SW 1271 (cell line): ENCODE results near the gene CCNYL1.
"Not testable (repeated sequence)": the region's sequence is repeated elsewhere in the genome, so short reads cannot be mapped to it uniquely, and the experiment has no call there.

Experiments used
- DNase-seq, 2 experiments: peaks; one replicate each; lab custom pipeline; 2025; lab: John Stamatoyannopoulos, UW

CCNYL1 gene

GRCh38 chr2:207734636-207735512, 23.4 kb downstream of the CCNYL1 start:
- DNase-seq: no peak

DNA sequence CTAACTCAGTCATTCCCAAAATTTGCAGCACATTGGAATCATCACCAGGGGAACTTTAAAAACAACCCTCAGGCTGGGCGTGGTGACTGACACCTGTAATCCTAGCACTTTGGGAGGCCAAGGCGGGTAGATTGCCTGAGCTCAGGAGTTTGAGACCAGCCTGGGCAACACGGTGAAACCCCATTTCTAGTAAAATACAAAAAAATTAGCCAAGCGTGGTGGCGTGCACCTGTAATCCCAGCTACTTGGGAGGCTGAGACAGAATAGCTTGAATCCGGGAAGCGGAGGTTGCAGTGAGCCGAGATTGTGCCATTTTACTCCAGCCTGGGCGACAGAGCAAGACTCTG, 24.0 kb downstream of the CCNYL1 start:
- not testable (repeated sequence) for DNase-seq

GRCh38 chr2:207743514-207743913, 32.1 kb downstream of the CCNYL1 start:
- DNase-seq: no peak

GRCh38 chr2:207744050-207744449, 32.6 kb downstream of the CCNYL1 start:
- DNase-seq: no peak

GRCh38 chr2:207744451-207744850, 33.0 kb downstream of the CCNYL1 start:
- no peak for DNase-seq

DNA sequence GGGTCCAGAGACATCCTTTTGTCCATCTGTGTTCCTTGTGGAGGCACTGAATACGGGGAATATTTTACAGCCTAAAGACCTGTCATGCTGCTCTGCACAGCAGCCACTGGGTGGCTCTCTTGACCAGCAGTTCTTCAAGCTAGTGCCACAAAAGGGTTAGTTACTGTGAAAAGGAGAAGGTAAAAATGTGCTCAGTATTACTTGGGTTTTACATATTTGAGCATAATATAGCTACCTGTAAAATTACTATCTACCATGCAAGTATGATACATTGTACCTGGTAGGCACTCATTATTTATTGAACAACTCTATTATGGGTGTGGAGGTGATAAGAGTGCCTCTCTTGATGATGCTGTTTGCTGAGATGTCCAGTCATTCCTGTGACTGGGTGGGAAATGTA, 34.7 kb downstream of the CCNYL1 start:
- peak in 1 of 2 experiments; percentile 49 for DNase-seq

GRCh38 chr2:207747653-207748560, 36.5 kb downstream of the CCNYL1 start:
- no peak for DNase-seq

DNA sequence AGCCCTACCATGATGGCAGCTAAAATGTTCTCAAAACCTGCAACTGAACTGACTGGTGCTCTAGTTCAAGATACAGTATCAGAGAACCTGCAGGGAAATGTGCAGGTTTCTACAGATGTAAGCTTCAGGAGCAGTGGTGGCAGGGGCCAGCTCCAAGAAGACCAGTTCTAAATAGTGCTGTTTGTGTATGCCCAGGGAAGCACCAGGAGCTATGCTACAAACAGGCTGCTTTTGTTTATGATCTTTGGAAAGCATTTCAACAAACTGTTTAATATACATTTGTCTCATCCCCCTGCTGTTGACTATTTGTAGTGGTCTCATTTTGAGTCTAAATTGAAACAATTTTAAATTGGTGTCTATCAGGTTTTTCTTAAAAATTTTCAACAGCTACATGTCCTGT, 37.6 kb downstream of the CCNYL1 start:
- DNase-seq: no peak

DNA sequence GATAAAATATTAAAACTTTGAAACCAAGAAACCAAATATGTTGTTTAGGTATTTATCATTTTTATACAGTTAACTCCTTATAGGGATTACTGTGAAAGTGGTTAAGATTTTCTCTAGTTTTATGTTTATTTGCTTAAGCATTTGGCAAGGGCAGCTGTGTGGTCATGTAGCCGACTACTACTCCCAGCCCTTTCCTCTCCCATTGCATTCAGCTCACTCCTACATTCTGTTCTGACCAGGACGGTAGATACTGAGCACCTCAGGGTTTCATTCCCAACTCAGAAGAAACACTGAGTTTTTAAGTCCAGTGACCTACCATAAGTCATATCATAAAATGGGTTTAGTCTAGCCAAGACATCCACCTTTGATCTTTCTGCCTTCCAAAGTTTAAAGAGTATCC, 38.4 kb downstream of the CCNYL1 start:
- no peak for DNase-seq

- no peak for DNase-seq
These were observed 38.9 kb downstream of the CCNYL1 start for GRCh38 chr2:207750345-207750744.

- no peak for DNase-seq
These were observed 39.4 kb downstream of the CCNYL1 start for GRCh38 chr2:207750876-207751275.

DNA sequence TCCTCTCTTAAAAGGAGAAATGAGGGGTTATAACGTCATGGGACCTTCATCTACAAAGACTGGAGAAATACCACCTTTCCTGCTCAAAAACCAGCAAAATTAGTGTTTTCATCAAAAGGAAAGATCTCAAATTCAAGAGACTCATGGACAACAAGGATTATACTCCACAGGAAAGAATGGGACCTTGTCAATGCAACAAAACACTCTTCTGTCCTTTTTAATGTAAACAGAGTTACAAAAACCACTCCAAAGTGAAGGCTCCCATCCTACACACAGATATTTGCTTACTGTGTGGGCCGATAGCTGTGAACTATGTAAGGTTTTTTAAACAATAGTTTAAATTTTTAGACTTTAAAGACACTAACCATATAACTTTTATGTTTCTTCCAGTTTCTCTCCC, 42.2 kb downstream of the CCNYL1 start:
- DNase-seq: not testable (repeated sequence)

DNA sequence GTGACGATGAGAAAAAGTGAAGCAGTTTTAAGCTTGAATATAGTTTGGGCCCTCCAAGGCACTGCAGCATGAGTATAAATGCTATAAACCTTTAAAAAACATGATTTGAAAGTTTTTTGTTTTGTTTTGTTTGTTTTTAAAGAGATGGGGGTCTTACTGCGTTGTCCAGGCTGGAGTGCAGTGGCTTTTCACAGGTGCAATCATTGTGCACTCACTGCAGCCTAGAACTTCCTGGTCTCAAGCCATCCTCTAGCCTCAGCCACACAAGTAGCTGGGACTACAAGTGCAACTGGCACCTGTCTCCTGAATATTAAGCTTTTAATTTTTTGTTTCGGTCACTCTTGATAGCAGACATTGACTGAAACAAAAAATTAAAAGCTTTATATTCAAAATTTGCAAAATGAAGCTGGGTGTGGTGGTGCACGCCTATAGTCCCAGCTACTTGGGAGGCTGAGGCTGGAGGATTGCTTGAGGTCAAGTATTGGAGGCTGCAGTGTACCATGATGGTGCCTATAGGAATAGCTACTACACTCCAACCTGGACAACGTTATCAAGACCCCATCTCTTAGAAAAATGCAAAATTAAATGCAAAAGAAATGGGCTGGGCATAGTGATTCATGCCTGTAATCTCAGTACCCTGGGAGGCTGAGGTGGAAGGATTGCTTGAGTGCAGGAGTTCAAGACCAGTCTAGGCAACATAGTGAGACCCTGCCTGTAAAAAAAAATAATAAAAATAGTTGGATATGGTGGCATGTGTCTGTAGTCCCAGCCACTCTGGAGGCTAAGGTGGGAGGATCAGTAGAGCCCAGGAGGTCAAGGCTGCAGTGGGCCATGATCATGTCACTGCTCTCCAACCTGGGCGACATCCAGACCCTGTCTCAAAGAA, 43.3 kb downstream of the CCNYL1 start:
- no peak for DNase-seq

DNA sequence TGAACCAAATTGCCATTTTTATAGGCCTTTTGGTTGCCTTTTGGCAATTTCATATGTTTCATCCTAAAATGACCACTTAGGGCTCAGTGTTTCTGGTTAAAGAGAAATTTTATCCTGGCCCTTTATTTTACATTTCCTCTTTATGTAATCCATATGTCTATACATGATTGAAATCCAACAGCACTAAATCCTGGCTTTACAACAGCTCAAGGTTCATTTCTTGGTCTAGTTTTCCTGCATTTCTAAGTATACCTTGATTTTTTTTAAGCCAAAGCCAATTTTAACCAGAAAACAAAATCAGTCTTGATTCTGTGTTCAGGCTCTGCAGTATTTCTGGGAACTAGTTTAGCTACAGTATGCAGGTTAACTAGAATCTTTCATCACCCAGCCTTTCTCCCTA, 46.6 kb downstream of the CCNYL1 start:
- DNase-seq: no peak

DNA sequence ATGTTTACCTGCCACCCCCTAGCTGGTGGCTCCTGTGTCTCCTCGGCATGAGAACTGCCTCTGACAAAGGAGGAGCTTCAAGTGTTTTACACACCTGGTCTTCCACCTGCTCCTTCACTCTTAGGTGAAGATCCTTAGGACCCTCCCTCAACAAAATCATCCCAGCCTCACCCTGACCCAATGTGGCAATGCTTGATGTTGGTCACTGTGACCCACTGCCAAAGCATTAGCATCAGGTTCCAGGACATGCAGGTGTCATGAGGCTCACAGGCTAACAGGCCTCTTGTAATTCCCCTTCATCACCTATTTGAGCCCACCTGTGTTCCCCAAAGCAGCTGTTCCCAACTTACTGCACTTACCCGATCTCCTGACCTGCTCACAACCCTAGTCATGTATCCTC, 48.5 kb downstream of the CCNYL1 start:
- no peak for DNase-seq

GRCh38 chr2:207760453-207760852, 49.0 kb downstream of the CCNYL1 start:
- DNase-seq: no peak

- DNase-seq: not testable (repeated sequence)
These were observed 50.0 kb downstream of the CCNYL1 start for GRCh38 chr2:207761426-207761825.

DNA sequence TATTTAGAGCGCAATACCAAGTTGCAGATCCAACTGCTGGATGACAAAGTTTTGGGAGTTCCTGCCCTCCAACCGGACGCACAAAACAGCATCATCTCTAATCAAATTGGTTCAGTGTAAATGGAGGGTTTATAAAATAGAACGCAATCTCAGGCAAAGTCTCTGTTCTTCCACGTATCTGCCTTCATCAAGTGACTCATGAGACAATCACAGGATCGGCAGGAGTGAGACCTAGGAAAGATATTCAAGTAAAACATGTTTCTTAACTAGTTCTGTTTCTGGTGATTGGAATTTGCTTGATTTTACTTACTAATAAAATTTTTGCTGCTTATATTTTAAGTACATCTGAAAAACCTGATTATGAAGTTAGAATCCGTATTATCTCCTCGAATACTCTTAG, 50.7 kb downstream of the CCNYL1 start:
- DNase-seq: no peak

- DNase-seq: no peak
These were observed 52.0 kb downstream of the CCNYL1 start for GRCh38 chr2:207763303-207763917.

- no peak for DNase-seq
These were observed 52.7 kb downstream of the CCNYL1 start for GRCh38 chr2:207764096-207764630.

DNA sequence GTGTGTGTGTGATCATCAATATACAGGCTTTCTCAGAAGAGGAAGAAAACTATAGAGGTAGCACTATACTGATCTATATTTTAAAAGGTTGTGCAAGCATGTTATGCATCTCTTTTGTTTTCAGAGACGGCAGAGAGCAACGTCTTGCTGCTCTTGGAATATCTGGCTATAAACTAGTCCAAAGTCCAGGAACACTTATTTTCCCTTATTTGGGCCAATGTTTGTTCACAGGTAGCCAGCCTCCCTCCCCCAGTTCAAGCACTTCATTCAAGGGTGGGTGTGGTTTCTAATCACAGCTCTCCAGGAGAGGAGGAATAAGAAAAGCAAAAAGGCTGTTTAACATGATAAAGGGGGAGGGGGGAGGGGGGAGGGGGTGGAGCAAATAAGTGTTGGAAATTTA, 54.1 kb downstream of the CCNYL1 start:
- no peak for DNase-seq
